Measurements from ENCODE around the gene OSBP2.

OSBP2 gene

DNA sequence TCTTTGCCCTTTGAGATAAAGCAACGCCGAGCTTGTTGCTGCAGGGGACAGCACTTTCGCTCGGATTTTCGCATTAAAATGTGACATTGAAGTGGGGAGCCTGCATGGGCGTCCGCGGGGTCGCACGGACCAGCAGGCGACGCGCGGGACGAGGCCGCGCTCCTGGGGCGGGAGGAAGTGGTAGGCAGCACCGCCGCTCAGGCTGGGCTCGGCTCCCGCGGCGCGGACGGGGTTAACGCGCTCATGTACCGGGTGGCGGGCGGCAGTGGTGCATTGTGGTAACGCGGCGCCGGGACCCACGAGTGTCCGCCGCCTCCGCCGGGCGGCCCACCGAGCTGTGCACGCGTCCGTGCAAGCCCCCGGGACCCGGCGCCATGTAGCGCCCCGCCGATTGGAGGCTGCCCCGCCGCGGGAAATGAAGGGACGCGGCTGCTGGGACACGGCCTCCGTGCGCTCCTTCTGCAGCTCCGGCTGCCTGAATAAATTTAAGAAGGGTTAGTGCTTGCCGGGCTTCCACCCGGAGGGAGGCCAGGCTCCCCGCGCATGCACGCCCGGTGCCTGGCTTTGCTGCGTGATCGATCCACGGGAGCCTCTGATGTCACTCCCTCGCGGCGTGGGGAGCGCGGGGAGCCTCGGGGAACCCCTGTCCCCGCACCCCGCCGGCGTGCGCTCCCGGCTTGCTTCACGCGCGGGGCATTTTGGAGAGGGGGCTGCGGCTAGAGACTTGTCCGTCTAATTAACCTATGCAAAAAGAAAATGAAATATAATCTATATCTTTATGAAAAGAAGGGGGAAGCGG, 127.7 kb downstream of the OSBP2 start:
- Histone ChIP-seq H3K14ac (ENCODE audit: low read length) (no peak overlapping the region), H3K23ac (ENCODE audit: low read depth, low read length, poor library complexity) (no peak overlapping the region), H3K4me3 (ENCODE audit: low read length in 2 of 2) (peak overlapping the region; percentile 17 to 76), H3K4me1 (ENCODE audit: control insufficient read depth in 2 of 2, insufficient read depth in 1 of 2, low read depth in 1 of 2, low read length in 2 of 2) (peaks cover 1 to 2% of the 10 kb centered on the region in 2 donors), H3K27me3 (ENCODE audit: control insufficient read depth in 3 of 3, insufficient read depth in 3 of 3, low read depth in 1 of 3, low read length in 3 of 3) (peaks cover 4 to 96% (median 30%) of the 10 kb centered on the region in 3 experiments), H3K4ac (ENCODE audit: low read length) (no peak overlapping the region), H2BK120ac (ENCODE audit: low read depth, low read length) (no peak overlapping the region), H3K18ac (ENCODE audit: low read length) (peak overlapping the region; percentile 38), H2BK5ac (ENCODE audit: low read length) (peak overlapping the region; percentile 40), H4K8ac (ENCODE audit: low read depth, low read length) (no peak overlapping the region), H2AK5ac (ENCODE audit: low read depth, low read length) (peak overlapping the region; percentile 64), H3K4me2 (ENCODE audit: insufficient read depth, low read length, poor library complexity, severe bottlenecking) (peak overlapping the region; percentile 76), H3K36me3 (replicated peaks in 1 of 2; ENCODE audit: control insufficient read depth in 2 of 2, insufficient read depth in 2 of 2, low read length in 2 of 2) (no peaks in the 10 kb centered on the region), H4K91ac (ENCODE audit: low read depth, low read length, poor library complexity) (no peak overlapping the region), H3K79me1 (ENCODE audit: low read depth, low read length) (no peaks in the 10 kb centered on the region), H3K27ac (replicated peaks; ENCODE audit: low read length) (no peak overlapping the region), H2BK12ac (ENCODE audit: low read length) (peak overlapping the region; percentile 19), H3K9me3 (replicated peaks in 1 of 2; ENCODE audit: control insufficient read depth in 2 of 2, insufficient read depth in 1 of 2, low read depth in 1 of 2, low read length in 2 of 2) (no peaks in the 10 kb centered on the region), H2BK15ac (ENCODE audit: low read length) (no peak overlapping the region), H3K9ac (ENCODE audit: low read depth, low read length, poor library complexity) (peak overlapping the region; percentile 75), H2AFZ (ENCODE audit: low read length) (peak overlapping the region; percentile 80)
- no peak for DNase-seq (ENCODE audit: low spot score)
- WGBS, 2 donors (ENCODE audit: extremely low coverage in 2 of 2, insufficient read length in 2 of 2, insufficient replicate concordance in 1 of 2) = no CpG with 5 or more reads among the region's 87 CpGs

DNA sequence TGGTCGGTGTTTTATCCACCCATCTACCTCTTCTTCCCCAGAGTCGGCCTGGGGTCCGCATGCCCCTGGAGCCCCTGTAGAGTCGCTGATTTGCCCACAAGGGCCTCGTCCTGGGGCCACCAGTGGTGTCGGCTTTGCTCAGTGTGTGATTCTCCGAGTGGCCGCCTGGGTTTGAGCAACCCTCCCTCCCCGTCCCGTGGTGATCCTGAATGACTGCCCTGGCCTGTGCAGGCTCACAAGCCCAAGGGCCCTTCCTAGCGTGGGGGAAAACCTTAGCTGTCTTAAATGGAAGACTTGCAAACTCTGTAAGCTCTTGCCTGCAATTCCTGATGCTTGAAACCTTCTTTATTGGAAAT, 128.3 kb downstream of the OSBP2 start:
- H2BK15ac ChIP-seq (ENCODE audit: low read length) = no peak overlapping the region
- H2AFZ ChIP-seq (ENCODE audit: low read length) = no peak overlapping the region
- H3K18ac ChIP-seq (ENCODE audit: low read length) = no peak overlapping the region
- H2BK5ac ChIP-seq (ENCODE audit: low read length) = no peak overlapping the region
- no peak overlapping the region for H2AK5ac ChIP-seq (ENCODE audit: low read depth, low read length)
- H2BK12ac ChIP-seq (ENCODE audit: low read length) = no peak overlapping the region
- H3K4me3 ChIP-seq (ENCODE audit: low read length in 2 of 2) = no peak overlapping the region
- no peak overlapping the region for H3K23ac ChIP-seq (ENCODE audit: low read depth, low read length, poor library complexity)
- no peaks in the 10 kb centered on the region for H3K36me3 ChIP-seq (replicated peaks in 1 of 2; ENCODE audit: control insufficient read depth in 2 of 2, insufficient read depth in 2 of 2, low read length in 2 of 2)
- no peak overlapping the region for H3K9ac ChIP-seq (ENCODE audit: low read depth, low read length, poor library complexity)
- H3K9me3 ChIP-seq (replicated peaks in 1 of 2; ENCODE audit: control insufficient read depth in 2 of 2, insufficient read depth in 1 of 2, low read depth in 1 of 2, low read length in 2 of 2) = no peaks in the 10 kb centered on the region
- H3K27me3 ChIP-seq (ENCODE audit: control insufficient read depth in 3 of 3, insufficient read depth in 3 of 3, low read depth in 1 of 3, low read length in 3 of 3) = peaks cover 4 to 96% (median 30%) of the 10 kb centered on the region in 3 experiments
- no peaks in the 10 kb centered on the region for H3K79me1 ChIP-seq (ENCODE audit: low read depth, low read length)
- H3K4ac ChIP-seq (ENCODE audit: low read length) = no peak overlapping the region
- H4K91ac ChIP-seq (ENCODE audit: low read depth, low read length, poor library complexity) = no peak overlapping the region
- H3K4me2 ChIP-seq (ENCODE audit: insufficient read depth, low read length, poor library complexity, severe bottlenecking) = peak overlapping the region; percentile 76
- peaks cover 1 to 2% of the 10 kb centered on the region in 2 donors for H3K4me1 ChIP-seq (ENCODE audit: control insufficient read depth in 2 of 2, insufficient read depth in 1 of 2, low read depth in 1 of 2, low read length in 2 of 2)
- no peak overlapping the region for H2BK120ac ChIP-seq (ENCODE audit: low read depth, low read length)
- DNase-seq (ENCODE audit: low spot score) = no peak
- no CpG with 5 or more reads among the region's 11 CpGs for WGBS, 2 donors (ENCODE audit: extremely low coverage in 2 of 2, insufficient read length in 2 of 2, insufficient replicate concordance in 1 of 2)
- no peak overlapping the region for H4K8ac ChIP-seq (ENCODE audit: low read depth, low read length)
- H3K14ac ChIP-seq (ENCODE audit: low read length) = no peak overlapping the region
- H3K27ac ChIP-seq (replicated peaks; ENCODE audit: low read length) = no peak overlapping the region

DNA sequence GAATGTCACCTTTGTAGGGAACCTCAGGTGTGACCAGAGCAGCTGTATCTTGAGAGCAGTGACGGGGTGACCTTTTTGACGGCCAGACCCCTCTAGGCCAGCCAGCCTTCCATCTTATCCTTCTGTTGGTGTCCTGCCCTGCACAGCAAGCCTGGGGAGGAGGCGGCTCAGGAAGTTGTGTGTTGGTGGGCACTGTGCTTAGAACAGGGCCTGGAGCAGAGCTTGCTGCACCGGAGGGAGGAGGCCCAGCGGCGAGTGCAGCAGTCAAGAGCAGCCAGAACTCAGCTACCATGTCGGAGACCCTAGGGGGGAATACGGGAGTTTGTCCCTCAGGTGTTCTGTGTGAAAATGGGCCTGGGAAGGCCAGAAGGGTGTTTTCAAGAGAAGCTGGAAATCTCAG, 129.4 kb downstream of the OSBP2 start:
- H3K9me3 ChIP-seq (replicated peaks in 1 of 2; ENCODE audit: control insufficient read depth in 2 of 2, insufficient read depth in 1 of 2, low read depth in 1 of 2, low read length in 2 of 2) = no peaks in the 10 kb centered on the region
- no peak for DNase-seq (ENCODE audit: low spot score)
- no peak overlapping the region for H4K8ac ChIP-seq (ENCODE audit: low read depth, low read length)
- H3K4ac ChIP-seq (ENCODE audit: low read length) = no peak overlapping the region
- H3K79me1 ChIP-seq (ENCODE audit: low read depth, low read length) = no peaks in the 10 kb centered on the region
- no peak overlapping the region for H3K23ac ChIP-seq (ENCODE audit: low read depth, low read length, poor library complexity)
- no peak overlapping the region for H2BK120ac ChIP-seq (ENCODE audit: low read depth, low read length)
- peaks cover 4 to 96% (median 30%) of the 10 kb centered on the region in 3 experiments for H3K27me3 ChIP-seq (ENCODE audit: control insufficient read depth in 3 of 3, insufficient read depth in 3 of 3, low read depth in 1 of 3, low read length in 3 of 3)
- H2AK5ac ChIP-seq (ENCODE audit: low read depth, low read length) = no peak overlapping the region
- H3K4me2 ChIP-seq (ENCODE audit: insufficient read depth, low read length, poor library complexity, severe bottlenecking) = no peak overlapping the region
- no peak overlapping the region for H2AFZ ChIP-seq (ENCODE audit: low read length)
- H3K36me3 ChIP-seq (replicated peaks in 1 of 2; ENCODE audit: control insufficient read depth in 2 of 2, insufficient read depth in 2 of 2, low read length in 2 of 2) = no peaks in the 10 kb centered on the region
- no peak overlapping the region for H4K91ac ChIP-seq (ENCODE audit: low read depth, low read length, poor library complexity)
- no peak overlapping the region for H2BK5ac ChIP-seq (ENCODE audit: low read length)
- no CpG with 5 or more reads among the region's 8 CpGs for WGBS, 2 donors (ENCODE audit: extremely low coverage in 2 of 2, insufficient read length in 2 of 2, insufficient replicate concordance in 1 of 2)
- H3K4me3 ChIP-seq (ENCODE audit: low read length in 2 of 2) = no peak overlapping the region
- peaks cover 1 to 2% of the 10 kb centered on the region in 2 donors for H3K4me1 ChIP-seq (ENCODE audit: control insufficient read depth in 2 of 2, insufficient read depth in 1 of 2, low read depth in 1 of 2, low read length in 2 of 2)
- H3K9ac ChIP-seq (ENCODE audit: low read depth, low read length, poor library complexity) = no peak overlapping the region
- no peak overlapping the region for H3K27ac ChIP-seq (replicated peaks; ENCODE audit: low read length)
- no peak overlapping the region for H3K18ac ChIP-seq (ENCODE audit: low read length)
- H3K14ac ChIP-seq (ENCODE audit: low read length) = no peak overlapping the region
- no peak overlapping the region for H2BK15ac ChIP-seq (ENCODE audit: low read length)
- no peak overlapping the region for H2BK12ac ChIP-seq (ENCODE audit: low read length)

DNA sequence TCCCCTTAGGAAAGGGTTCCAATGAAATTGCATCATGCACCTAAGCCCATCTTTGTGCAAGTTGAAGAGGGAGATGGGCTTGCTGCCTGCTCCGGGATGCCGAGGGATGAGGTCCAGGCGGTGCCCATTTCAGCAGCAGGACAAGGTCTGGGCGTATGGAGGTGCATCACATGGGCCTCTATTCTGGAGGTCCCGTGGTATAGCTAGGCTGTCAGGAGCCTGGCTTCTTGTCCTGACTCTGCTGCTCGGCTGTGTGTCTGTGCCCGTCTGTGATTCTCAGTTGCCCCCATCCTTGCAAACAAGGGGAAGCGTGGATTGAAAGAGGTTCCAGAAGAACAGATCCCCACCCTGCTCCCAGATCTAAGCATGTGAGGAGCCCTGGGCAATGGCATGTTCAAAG, 130.0 kb downstream of the OSBP2 start:
- Histone ChIP-seq H3K36me3 (replicated peaks in 1 of 2; ENCODE audit: control insufficient read depth in 2 of 2, insufficient read depth in 2 of 2, low read length in 2 of 2) (no peaks in the 10 kb centered on the region), H3K27ac (replicated peaks; ENCODE audit: low read length) (no peak overlapping the region), H2AK5ac (ENCODE audit: low read depth, low read length) (no peak overlapping the region), H3K9me3 (replicated peaks in 1 of 2; ENCODE audit: control insufficient read depth in 2 of 2, insufficient read depth in 1 of 2, low read depth in 1 of 2, low read length in 2 of 2) (no peaks in the 10 kb centered on the region), H4K91ac (ENCODE audit: low read depth, low read length, poor library complexity) (no peak overlapping the region), H2BK120ac (ENCODE audit: low read depth, low read length) (no peak overlapping the region), H3K18ac (ENCODE audit: low read length) (no peak overlapping the region), H3K14ac (ENCODE audit: low read length) (no peak overlapping the region), H3K23ac (ENCODE audit: low read depth, low read length, poor library complexity) (no peak overlapping the region), H4K8ac (ENCODE audit: low read depth, low read length) (no peak overlapping the region), H2BK12ac (ENCODE audit: low read length) (no peak overlapping the region), H2AFZ (ENCODE audit: low read length) (no peak overlapping the region), H2BK5ac (ENCODE audit: low read length) (no peak overlapping the region), H2BK15ac (ENCODE audit: low read length) (no peak overlapping the region), H3K27me3 (ENCODE audit: control insufficient read depth in 3 of 3, insufficient read depth in 3 of 3, low read depth in 1 of 3, low read length in 3 of 3) (peaks cover 4 to 90% (median 30%) of the 10 kb centered on the region in 3 experiments), H3K9ac (ENCODE audit: low read depth, low read length, poor library complexity) (no peak overlapping the region), H3K4me3 (ENCODE audit: low read length in 2 of 2) (no peak overlapping the region), H3K4me2 (ENCODE audit: insufficient read depth, low read length, poor library complexity, severe bottlenecking) (no peak overlapping the region), H3K4me1 (ENCODE audit: control insufficient read depth in 2 of 2, insufficient read depth in 1 of 2, low read depth in 1 of 2, low read length in 2 of 2) (peaks cover 1 to 2% of the 10 kb centered on the region in 2 donors), H3K79me1 (ENCODE audit: low read depth, low read length) (no peaks in the 10 kb centered on the region), H3K4ac (ENCODE audit: low read length) (no peak overlapping the region)
- no CpG with 5 or more reads among the region's 8 CpGs for WGBS, 2 donors (ENCODE audit: extremely low coverage in 2 of 2, insufficient read length in 2 of 2, insufficient replicate concordance in 1 of 2)
- no peak for DNase-seq (ENCODE audit: low spot score)

Data from neuronal stem cell (in vitro differentiated cells).